Activated T-cell treated with anti-CD3 and anti-CD28 coated beads, Interleukin-2, amount 50 U/mL, for 4 hours (primary cell): ENCODE results near the gene SLC6A3. TPM values are rescaled to one million over a fixed set of nuclear protein-coding genes. Genes with fewer than 3 reads are reported as not detected.
A peak's percentile ranks its signal among the peaks of the same experiment; 100 is the strongest.
"Not testable (repeated sequence)": the region's sequence is repeated elsewhere in the genome, so short reads cannot be mapped to it uniquely, and the experiment has no call there.

Experiments used
- ATAC-seq, 2 donors: fragments of 200-7000 bp; cut with Tn5 transposase; one replicate each; pipeline ENCODE4 v1.10.0; 2021
- DNase-seq: peaks from one replicate; pipeline ENCODE4 v3.0.0-alpha.2; 2020
- H3K27me3 Mint-ChIP-seq: one replicate; pipeline ENCODE4 v1.8.0; 2021; ENCODE audit warnings: low read depth, mixed read lengths
- H3K36me3 Mint-ChIP-seq: one replicate; pipeline ENCODE4 v1.8.0; 2022; ENCODE audit warnings: mixed read lengths; ENCODE audit not compliant: insufficient read depth
- H3K4me1 Mint-ChIP-seq: one replicate; pipeline ENCODE4 v1.8.0; 2021; ENCODE audit warnings: low read depth, mixed read lengths
- H3K4me3 Mint-ChIP-seq: one replicate; pipeline ENCODE4 v1.8.0; 2021; ENCODE audit warnings: mild to moderate bottlenecking, moderate library complexity, mixed read lengths
- H3K9me3 Mint-ChIP-seq: one replicate; pipeline ENCODE4 v1.8.0; 2021; ENCODE audit warnings: mixed read lengths
- total RNA-seq, 3 donors: library from RNA; stranded (reverse); gene quantifications; one replicate each; pipeline ENCODE4 v1.2.1, GENCODE V29; 2021

SLC6A3 gene
- total RNA-seq, 3 donors from 2014 or later: not detected

GRCh38 chr5:1464096-1464446 lies 18.8 kb upstream of the SLC6A3 start:
- H3K9me3 Mint-ChIP-seq: no peaks in the 10 kb centered on the region
- DNase-seq: no peak
- no peaks in the 10 kb centered on the region for H3K4me1 Mint-ChIP-seq
- H3K36me3 Mint-ChIP-seq: peaks cover 40% of the 10 kb centered on the region
- no peaks in the 10 kb centered on the region for H3K27me3 Mint-ChIP-seq
- no peak for ATAC-seq
- H3K4me3 Mint-ChIP-seq: no peak overlapping the region

GRCh38 chr5:1463326-1464095 lies 18.3 kb upstream of the SLC6A3 start:
- Mint-ChIP-seq H3K4me3 (no peak overlapping the region), H3K27me3 (no peaks in the 10 kb centered on the region), H3K4me1 (no peaks in the 10 kb centered on the region), H3K36me3 (peaks cover 40% of the 10 kb centered on the region), H3K9me3 (no peaks in the 10 kb centered on the region)
- DNase-seq (no peak), ATAC-seq (no peak)

DNA sequence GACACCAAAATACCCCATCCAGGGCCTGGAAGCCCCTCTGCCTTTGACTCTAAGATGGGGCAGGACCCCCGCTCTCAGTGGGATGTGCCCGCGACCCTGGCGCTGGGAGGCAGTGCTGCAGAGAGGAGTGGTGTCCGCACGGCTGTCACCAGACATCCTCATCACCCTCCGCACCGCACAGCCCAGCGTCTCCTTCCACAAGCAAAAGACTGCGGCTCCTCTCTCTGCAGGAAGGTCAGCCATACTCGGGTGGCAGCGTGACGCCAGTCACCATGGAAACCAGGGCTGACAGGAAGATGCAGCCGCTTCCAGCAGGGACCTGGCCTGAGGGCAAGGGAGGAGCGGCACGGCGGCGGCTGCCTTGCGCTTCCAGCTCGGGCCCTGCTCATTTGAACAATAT lies 17.1 kb upstream of the SLC6A3 start:
- DNase-seq (no peak), ATAC-seq (no peak)
- H3K36me3 Mint-ChIP-seq: peaks cover 36% of the 10 kb centered on the region
- H3K27me3 Mint-ChIP-seq: no peaks in the 10 kb centered on the region
- H3K4me1 Mint-ChIP-seq: no peaks in the 10 kb centered on the region
- H3K9me3 Mint-ChIP-seq: no peaks in the 10 kb centered on the region
- no peak overlapping the region for H3K4me3 Mint-ChIP-seq

GRCh38 chr5:1461396-1461795 lies 16.2 kb upstream of the SLC6A3 start:
- ATAC-seq: no peak
- Mint-ChIP-seq H3K27me3 (no peaks in the 10 kb centered on the region), H3K36me3 (peaks cover 36% of the 10 kb centered on the region), H3K4me1 (no peaks in the 10 kb centered on the region), H3K4me3 (no peak overlapping the region), H3K9me3 (peaks cover 5% of the 10 kb centered on the region)
- no peak for DNase-seq

GRCh38 chr5:1460054-1460682 lies 14.9 kb upstream of the SLC6A3 start:
- Mint-ChIP-seq H3K27me3 (no peaks in the 10 kb centered on the region), H3K36me3 (peaks cover 30% of the 10 kb centered on the region), H3K4me1 (no peaks in the 10 kb centered on the region), H3K4me3 (no peak overlapping the region), H3K9me3 (peaks cover 5% of the 10 kb centered on the region)
- DNase-seq (no peak), ATAC-seq (no peak)

- not testable (repeated sequence) for DNase-seq, H3K4me3 Mint-ChIP-seq, H3K4me1 Mint-ChIP-seq, ATAC-seq, H3K9me3 Mint-ChIP-seq, H3K27me3 Mint-ChIP-seq
- H3K36me3 Mint-ChIP-seq: peaks cover 25% of the 10 kb centered on the region
Measured at GRCh38 chr5:1459435-1459834, 14.2 kb upstream of the SLC6A3 start.

DNA sequence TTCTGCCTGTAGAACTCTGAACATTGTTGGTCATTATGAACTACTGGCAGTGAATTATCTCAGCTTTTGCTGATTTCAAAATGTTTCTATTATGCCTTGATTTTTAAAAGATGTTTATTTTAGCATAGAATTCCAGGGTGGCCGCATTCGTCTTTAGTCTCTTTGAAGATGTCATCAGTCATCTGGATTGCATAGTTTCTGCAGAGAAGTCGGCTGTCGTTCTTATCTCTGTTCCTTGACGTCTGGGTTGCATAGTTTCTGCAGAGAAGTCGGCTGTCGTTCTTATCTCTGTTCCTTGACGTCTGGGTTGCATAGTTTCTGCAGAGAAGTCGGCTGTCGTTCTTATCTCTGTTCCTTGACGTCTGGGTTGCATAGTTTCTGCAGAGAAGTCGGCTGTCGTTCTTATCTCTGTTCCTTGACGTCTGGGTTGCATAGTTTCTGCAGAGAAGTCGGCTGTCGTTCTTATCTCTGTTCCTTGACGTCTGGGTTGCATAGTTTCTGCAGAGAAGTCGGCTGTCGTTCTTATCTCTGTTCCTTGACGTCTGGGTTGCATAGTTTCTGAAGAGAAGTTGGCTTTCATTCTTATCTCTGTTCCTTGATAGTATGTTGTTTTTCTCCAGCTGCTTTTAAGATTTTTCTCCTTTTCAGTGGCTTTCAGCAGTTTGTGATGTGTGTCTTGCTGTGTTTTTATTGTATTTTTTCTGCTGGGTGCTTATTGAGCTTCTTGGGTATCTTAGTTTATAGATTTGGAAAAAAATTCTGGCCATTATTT lies 11.1 kb upstream of the SLC6A3 start:
- H3K4me1 Mint-ChIP-seq, ATAC-seq, DNase-seq, H3K27me3 Mint-ChIP-seq, H3K4me3 Mint-ChIP-seq, H3K36me3 Mint-ChIP-seq: not testable (repeated sequence)
- peaks cover 21% of the 10 kb centered on the region for H3K9me3 Mint-ChIP-seq

GRCh38 chr5:1453613-1454012 lies 8.4 kb upstream of the SLC6A3 start:
- H3K4me1 Mint-ChIP-seq: peaks cover 5% of the 10 kb centered on the region
- ATAC-seq (no peak), DNase-seq (no peak)
- H3K4me3 Mint-ChIP-seq: no peak overlapping the region
- H3K36me3 Mint-ChIP-seq: no peaks in the 10 kb centered on the region
- H3K27me3 Mint-ChIP-seq: peaks cover 17% of the 10 kb centered on the region
- peaks cover 21% of the 10 kb centered on the region for H3K9me3 Mint-ChIP-seq

DNA sequence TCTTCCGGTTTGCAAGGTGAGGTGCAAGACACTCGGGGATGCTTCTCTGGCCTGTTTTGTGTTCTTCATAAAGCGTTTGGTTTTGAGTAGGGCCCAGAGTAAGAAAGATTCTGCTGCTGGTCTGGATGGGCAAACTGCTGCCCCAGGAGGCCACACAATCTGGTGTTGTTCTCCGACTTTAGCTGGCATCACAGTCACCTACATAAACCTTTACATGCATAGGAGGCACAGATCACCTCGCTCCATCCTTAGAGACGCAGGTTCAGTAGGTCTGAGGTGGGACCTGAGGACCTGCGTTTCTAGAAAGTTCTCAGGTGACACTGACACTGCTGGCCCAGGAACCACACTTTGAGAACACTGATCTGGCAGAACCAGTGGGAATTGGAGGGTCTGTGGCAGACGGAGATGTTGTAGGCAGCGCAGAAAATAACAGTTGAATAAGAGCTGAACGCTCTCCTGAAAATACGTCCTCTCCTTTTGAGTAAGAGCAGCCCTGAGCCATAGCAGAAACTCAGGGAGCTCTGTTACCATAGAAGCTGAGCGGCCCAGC lies 3.9 kb upstream of the SLC6A3 start:
- ATAC-seq: no peak
- Mint-ChIP-seq H3K4me3 (no peak overlapping the region), H3K4me1 (peaks cover 27% of the 10 kb centered on the region), H3K27me3 (peaks cover 37% of the 10 kb centered on the region), H3K9me3 (peaks cover 10% of the 10 kb centered on the region), H3K36me3 (no peaks in the 10 kb centered on the region)
- DNase-seq: no peak

- Mint-ChIP-seq H3K36me3 (no peaks in the 10 kb centered on the region), H3K9me3 (peaks cover 4% of the 10 kb centered on the region), H3K4me3 (no peak overlapping the region), H3K4me1 (peaks cover 31% of the 10 kb centered on the region), H3K27me3 (peaks cover 41% of the 10 kb centered on the region)
- peak; percentile 61 to 80 for ATAC-seq
- DNase-seq: no peak
Measured at GRCh38 chr5:1448511-1449011, 3.3 kb upstream of the SLC6A3 start.

DNA sequence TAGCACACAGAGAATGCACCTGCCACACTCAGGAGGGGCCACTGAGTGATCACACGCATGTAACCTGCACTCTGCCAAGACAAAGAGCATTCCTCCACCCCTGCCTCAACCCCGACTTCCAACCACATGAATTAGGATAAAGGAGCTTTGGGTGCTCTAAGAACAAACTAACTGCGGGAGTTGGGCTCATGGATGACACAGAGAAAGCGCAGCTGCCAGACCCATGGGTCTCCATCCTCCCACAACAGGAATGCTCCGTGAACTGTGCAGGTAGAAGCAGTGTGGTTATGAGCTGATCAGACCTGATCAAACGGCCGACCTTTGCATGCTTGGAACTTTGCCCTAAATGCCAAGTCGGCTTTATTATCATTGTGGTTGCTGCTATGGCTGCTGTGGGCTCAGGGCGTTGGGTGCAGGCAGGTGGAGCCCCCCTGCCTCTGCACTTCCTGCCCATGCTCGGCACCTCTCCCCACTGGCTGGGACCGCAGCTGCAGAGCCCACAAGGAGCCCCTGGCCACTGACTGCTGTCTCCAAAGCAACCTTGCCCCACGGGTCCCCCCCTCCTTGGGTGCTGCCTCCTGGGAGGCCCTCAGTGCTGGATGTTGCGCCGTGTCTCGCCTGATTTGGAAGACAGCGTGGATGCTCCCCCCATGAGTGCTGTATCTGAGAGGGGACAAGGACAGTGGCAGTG lies 2.6 kb upstream of the SLC6A3 start:
- DNase-seq (no peak), ATAC-seq (peak; percentile 25 to 26)
- no peaks in the 10 kb centered on the region for H3K9me3 Mint-ChIP-seq
- peaks cover 49% of the 10 kb centered on the region for H3K27me3 Mint-ChIP-seq
- H3K36me3 Mint-ChIP-seq: no peaks in the 10 kb centered on the region
- no peak overlapping the region for H3K4me3 Mint-ChIP-seq
- peaks cover 31% of the 10 kb centered on the region for H3K4me1 Mint-ChIP-seq

GRCh38 chr5:1446602-1447343 lies 1.5 kb upstream of the SLC6A3 start:
- Mint-ChIP-seq H3K9me3 (no peaks in the 10 kb centered on the region), H3K4me1 (peaks cover 31% of the 10 kb centered on the region), H3K27me3 (peaks cover 57% of the 10 kb centered on the region), H3K4me3 (no peak overlapping the region), H3K36me3 (no peaks in the 10 kb centered on the region)
- DNase-seq: no peak
- no peak for ATAC-seq
